ENCODE results near the gene SLC35G4. TPM values are rescaled to one million over a fixed set of nuclear protein-coding genes. Genes with fewer than 3 reads are reported as not detected.

Gene SLC35G4
- total and polyA plus RNA-seq, 2 of the 4 experiments (the other 2 are of a cell fraction), result not detected

- CTCF ChIA-PET, result no interaction called here
- in situ Hi-C loops (cut with MboI; ENCODE audit: low sequenced_read_pairs), result no loop called here
Observed at GRCh38 chr18:11574545-11574944, 34.9 kb upstream of the SLC35G4 start.

More at GRCh38 chr18:11574545-11574944, 34.9 kb upstream of the SLC35G4 start:
- Histone ChIP-seq H3K4me3 (ENCODE audit: insufficient read depth, low read depth, low read length) (no peak overlapping the region), H4K20me1 (ENCODE audit: insufficient read depth, low read length) (no peaks in the 10 kb centered on the region), H4K8ac (ENCODE audit: low read depth in 2 of 2, low read length in 2 of 2) (no peak overlapping the region), H3K4me2 (ENCODE audit: low read depth, low read length) (no peak overlapping the region), H2BK15ac (ENCODE audit: low read depth, low read length) (no peak overlapping the region), H3K27ac (ENCODE audit: insufficient read depth, low read length) (no peak overlapping the region), H3K79me1 (ENCODE audit: low read depth in 1 of 2, low read length in 2 of 2) (no peaks in the 10 kb centered on the region), H3K27me3 (ENCODE audit: control insufficient read depth, insufficient read depth, low read length) (peaks cover 20% of the 10 kb centered on the region), H3K4me1 (ENCODE audit: control insufficient read depth, insufficient read depth, low read length) (no peaks in the 10 kb centered on the region), H3K9ac (ENCODE audit: low read depth, low read length) (no peak overlapping the region), H3K36me3 (ENCODE audit: control insufficient read depth, insufficient read depth, low read length) (no peaks in the 10 kb centered on the region), H2BK20ac (ENCODE audit: low read depth, low read length) (no peak overlapping the region), H3K9me3 (ENCODE audit: control insufficient read depth, insufficient read depth, low read length) (no peaks in the 10 kb centered on the region), H3K18ac (ENCODE audit: low read depth, low read length) (no peak overlapping the region), H4K91ac (ENCODE audit: insufficient read depth, low read depth, low read length) (no peak overlapping the region), H2AFZ (replicated peaks; ENCODE audit: low read length, poor library complexity) (no peak overlapping the region), H2BK5ac (ENCODE audit: low read depth, low read length, poor library complexity, severe bottlenecking) (no peak overlapping the region), H2BK120ac (ENCODE audit: low read depth, low read length) (no peak overlapping the region), H3K56ac (ENCODE audit: extremely low read depth, insufficient read depth, low read length) (no peak overlapping the region), H3K4ac (ENCODE audit: low read depth, low read length) (no peak overlapping the region), H3K14ac (replicated peaks; ENCODE audit: low read depth, low read length) (no peak overlapping the region), H3K23ac (ENCODE audit: low read depth, low read length) (no peak overlapping the region), H2AK5ac (ENCODE audit: low read depth, low read length) (no peak overlapping the region), H2AK9ac (replicated peaks; ENCODE audit: low read depth, low read length, poor library complexity) (no peak overlapping the region), H4K5ac (ENCODE audit: low read depth, low read length) (no peak overlapping the region), H3K9me1 (ENCODE audit: insufficient read depth, low read length) (no peaks in the 10 kb centered on the region)
- intact Hi-C loops (cut with micrococcal nuclease), result no loop called here
- no TSS peak for BruUV-seq (replicated peaks)
- DNase-seq (no peak), ATAC-seq (ENCODE audit: low read depth) (no peak)
- no peak for TF ChIP-seq CHD1 (IDR thresholded peaks at IDR 0.05; ENCODE audit: low read depth, low read length)
- no peak for TF ChIP-seq POLR2A (IDR thresholded peaks at IDR 0.05; ENCODE audit: low read depth, low read length)
- no peak for TF ChIP-seq MAZ (IDR thresholded peaks at IDR 0.05; ENCODE audit: borderline replicate concordance, low read depth, low read length)
- no peak for TF ChIP-seq MXI1 (IDR thresholded peaks at IDR 0.05; ENCODE audit: borderline replicate concordance, low read depth, low read length)
- TF ChIP-seq NFE2L2 (IDR thresholded peaks at IDR 0.05; ENCODE audit: low read depth, low read length), result no peak
- TF ChIP-seq FOS (IDR thresholded peaks at IDR 0.05; ENCODE audit: low read depth, low read length), result no peak
- TF ChIP-seq MAFK (IDR thresholded peaks at IDR 0.05; ENCODE audit: low read depth, low read length), result no peak
- no peak for TF ChIP-seq CEBPB (IDR thresholded peaks at IDR 0.05; ENCODE audit: low read depth, low read length)
- no peak for TF ChIP-seq SMC3 (IDR thresholded peaks at IDR 0.05; ENCODE audit: low read depth, low read length)
- no peak for TF ChIP-seq RAD21 (IDR thresholded peaks at IDR 0.05; ENCODE audit: low read length)
- TF ChIP-seq RCOR1 (IDR thresholded peaks at IDR 0.05; ENCODE audit: insufficient replicate concordance, low read length), result no peak
- TF ChIP-seq, protein P1, sequence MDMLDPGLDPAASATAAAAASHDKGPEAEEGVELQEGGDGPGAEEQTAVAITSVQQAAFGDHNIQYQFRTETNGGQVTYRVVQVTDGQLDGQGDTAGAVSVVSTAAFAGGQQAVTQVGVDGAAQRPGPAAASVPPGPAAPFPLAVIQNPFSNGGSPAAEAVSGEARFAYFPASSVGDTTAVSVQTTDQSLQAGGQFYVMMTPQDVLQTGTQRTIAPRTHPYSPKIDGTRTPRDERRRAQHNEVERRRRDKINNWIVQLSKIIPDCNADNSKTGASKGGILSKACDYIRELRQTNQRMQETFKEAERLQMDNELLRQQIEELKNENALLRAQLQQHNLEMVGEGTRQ (IDR thresholded peaks at IDR 0.05; ENCODE audit: low read depth, low read length), result no peak
- POLR2A ChIA-PET (ENCODE audit: unreplicated experiment), result no interaction called here
- dilution Hi-C loops (cut with HindIII; ENCODE audit: low sequenced_read_pairs, unreplicated experiment), result no loop called here
- WGBS, 2 experiments (ENCODE audit: extremely low coverage in 2 of 2, insufficient read length in 1 of 2), result 83% methylated on average over 1 of the region's 3 CpGs; no CpG with 5 or more reads in 1 of the 2 experiments
